ENCODE results near the gene GALNT18. TPM values are rescaled to one million over a fixed set of nuclear protein-coding genes. Genes with fewer than 3 reads are reported as not detected.
A peak's percentile ranks its signal among the peaks of the same experiment; 100 is the strongest.

The GALNT18 gene
- total RNA-seq, 6 experiments from 2014 or later: 3.7 to 11.4 (median 7.8) TPM

GRCh38 chr11:11584530-11584810 lies 37.3 kb downstream of the GALNT18 start:
- Histone ChIP-seq H3K9me3 (no peaks in the 10 kb centered on the region), H3K27me3 (no peaks in the 10 kb centered on the region), H3K4me1 (peaks cover 0 to 17% (median 6%) of the 10 kb centered on the region in 4 donors), H3K4me3 (no peak overlapping the region), H3K27ac (no peak overlapping the region), H3K36me3 (no peaks in the 10 kb centered on the region)
- TF ChIP-seq POLR2A (IDR thresholded peaks at IDR 0.05): no peak
- ATAC-seq (no peak), DNase-seq (no peak)
- 85% methylated on average over 5 of the region's 5 CpGs for WGBS (ENCODE audit: insufficient coverage, low coverage, low lambda C conversion rate, missing lambda C conversion rate)
- intact Hi-C loops (cut with DNase I): no loop called here

GRCh38 chr11:11583801-11584529 lies 37.8 kb downstream of the GALNT18 start:
- Histone ChIP-seq H3K36me3 (no peaks in the 10 kb centered on the region), H3K27ac (no peak overlapping the region), H3K9me3 (no peaks in the 10 kb centered on the region), H3K4me3 (no peak overlapping the region), H3K4me1 (peaks cover 0 to 22% (median 9%) of the 10 kb centered on the region in 4 donors), H3K27me3 (no peaks in the 10 kb centered on the region)
- WGBS (ENCODE audit: insufficient coverage, low coverage, low lambda C conversion rate, missing lambda C conversion rate): 78% methylated on average over 9 of the region's 9 CpGs
- intact Hi-C loops (cut with DNase I): no loop called here
- ATAC-seq: no peak
- TF ChIP-seq POLR2A (IDR thresholded peaks at IDR 0.05) (no peak), CTCF (IDR thresholded peaks at IDR 0.05) (no peak)
- DNase-seq: no peak

- Histone ChIP-seq H3K27ac (no peak overlapping the region), H3K9me3 (no peaks in the 10 kb centered on the region), H3K27me3 (no peaks in the 10 kb centered on the region), H3K4me1 (peaks cover 0 to 29% (median 9%) of the 10 kb centered on the region in 4 donors), H3K4me3 (no peak overlapping the region), H3K36me3 (no peaks in the 10 kb centered on the region)
- ATAC-seq (peak in 3 of 4 donors; percentile 26 to 46 (median 43)), DNase-seq (no peak)
- 76% methylated on average over 3 of the region's 5 CpGs for WGBS (ENCODE audit: insufficient coverage, low coverage, low lambda C conversion rate, missing lambda C conversion rate)
- TF ChIP-seq CTCF (IDR thresholded peaks at IDR 0.05): no peak
- no peak for TF ChIP-seq POLR2A (IDR thresholded peaks at IDR 0.05)
- intact Hi-C loops (cut with DNase I): no loop called here
Measured at GRCh38 chr11:11582011-11582701, 39.6 kb downstream of the GALNT18 start.

DNA sequence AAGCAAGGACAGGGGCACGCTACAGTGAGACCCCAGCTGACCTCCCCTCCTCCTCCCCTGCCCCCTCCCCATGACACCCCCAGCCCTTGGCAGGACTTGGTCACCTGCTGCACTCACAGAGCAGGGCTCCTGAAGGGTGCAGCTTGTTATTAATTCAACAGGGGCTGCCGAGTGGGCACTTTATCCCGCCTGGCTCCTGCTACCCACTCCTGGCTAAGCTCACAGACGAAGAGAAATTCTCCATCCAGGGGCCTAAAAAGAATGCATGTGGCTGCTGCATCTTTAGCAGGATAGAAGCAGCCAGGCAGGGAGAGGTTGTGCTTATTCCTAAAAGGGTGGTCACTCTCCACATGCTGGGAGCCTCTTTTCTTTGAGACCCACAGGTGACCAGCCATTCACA lies 40.3 kb downstream of the GALNT18 start:
- intact Hi-C loops (cut with DNase I): no loop called here
- ATAC-seq (no peak), DNase-seq (no peak)
- peaks cover 0 to 29% (median 9%) of the 10 kb centered on the region in 4 donors for H3K4me1 ChIP-seq
- H3K9me3 ChIP-seq: no peaks in the 10 kb centered on the region
- WGBS (ENCODE audit: insufficient coverage, low coverage, low lambda C conversion rate, missing lambda C conversion rate): no CpG with 5 or more reads among the region's 4 CpGs
- H3K27ac ChIP-seq: no peak overlapping the region
- no peaks in the 10 kb centered on the region for H3K27me3 ChIP-seq
- no peak overlapping the region for H3K4me3 ChIP-seq
- TF ChIP-seq POLR2A (IDR thresholded peaks at IDR 0.05): no peak
- TF ChIP-seq CTCF (IDR thresholded peaks at IDR 0.05): no peak
- no peaks in the 10 kb centered on the region for H3K36me3 ChIP-seq

DNA sequence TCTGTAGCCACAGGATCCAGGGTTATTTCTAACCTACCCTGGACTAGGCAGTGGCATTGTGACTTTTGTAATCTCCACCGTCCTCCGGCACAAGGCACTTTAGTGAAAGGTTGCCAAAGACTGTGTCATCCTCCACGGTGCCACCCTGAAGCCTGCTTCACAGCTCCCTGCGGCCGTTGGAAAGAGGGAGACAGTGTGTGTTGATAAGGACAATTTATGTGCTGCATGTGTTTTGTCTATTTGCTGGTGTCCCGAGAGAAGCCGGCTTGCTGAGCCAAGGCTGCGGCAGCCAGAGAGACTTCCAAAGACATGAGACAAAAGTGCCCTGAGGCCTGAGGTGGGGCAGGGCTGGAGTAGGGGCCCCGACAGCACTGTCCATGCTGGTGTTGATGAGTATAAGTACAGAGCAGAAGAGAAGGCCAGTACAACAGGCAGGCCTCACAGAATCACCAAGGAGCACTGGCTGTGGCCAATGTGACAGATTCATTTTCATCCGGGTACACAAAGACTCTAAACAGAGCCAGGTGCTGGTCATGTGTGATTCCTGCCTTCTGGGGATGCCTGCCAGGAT lies 40.9 kb downstream of the GALNT18 start:
- H3K4me3 ChIP-seq: no peak overlapping the region
- no peaks in the 10 kb centered on the region for H3K36me3 ChIP-seq
- no peaks in the 10 kb centered on the region for H3K9me3 ChIP-seq
- peak overlapping the region in 1 of 3 donors; percentile 11 for H3K27ac ChIP-seq
- 36% methylated on average over 6 of the region's 10 CpGs for WGBS (ENCODE audit: insufficient coverage, low coverage, low lambda C conversion rate, missing lambda C conversion rate)
- no peaks in the 10 kb centered on the region for H3K27me3 ChIP-seq
- H3K4me1 ChIP-seq: peaks cover 0 to 29% (median 9%) of the 10 kb centered on the region in 4 donors
- DNase-seq (no peak), ATAC-seq (peak in 3 of 4 donors; percentile 13 to 72 (median 69))
- TF ChIP-seq POLR2A (IDR thresholded peaks at IDR 0.05): no peak
- no peak for TF ChIP-seq CTCF (IDR thresholded peaks at IDR 0.05)
- intact Hi-C loops (cut with DNase I): no loop called here

Data from right lobe of liver (tissue), 6 donors.